SK-N-SH treated with all-trans-retinoic acid at 6 μM for 48 hours (cell line): ENCODE results near the gene NCK2.

Experiments
- BACH2 ChIP-seq: fragments of 250-450 bp; sonication (Bioruptor Pico); IDR thresholded peaks from 2 replicates; pipeline ENCODE4 v1.9.0; 2021; ENCODE audit warnings: mild to moderate bottlenecking, borderline replicate concordance
- CREB5 ChIP-seq: fragments of 250-450 bp; sonication (Bioruptor Pico); IDR thresholded peaks from 2 replicates; pipeline ENCODE4 v1.5.1; 2020; ENCODE audit warnings: low read depth, mild to moderate bottlenecking, moderate library complexity
- ISL1 ChIP-seq: fragments of 250-450 bp; sonication (Bioruptor Pico); IDR thresholded peaks from 2 replicates; pipeline ENCODE4 v2.1.2; 2022; ENCODE audit warnings: mild to moderate bottlenecking, moderate library complexity
- PATZ1 ChIP-seq: fragments of 250-450 bp; sonication (Bioruptor Pico); IDR thresholded peaks from 2 replicates; pipeline ENCODE4 v1.8.0; 2020; ENCODE audit warnings: mild to moderate bottlenecking, moderate library complexity, borderline replicate concordance
- POU6F1 ChIP-seq: fragments of 250-450 bp; sonication (Bioruptor Pico); IDR thresholded peaks from 2 replicates; pipeline ENCODE4 v1.8.0; 2021; ENCODE audit warnings: low read depth, mild to moderate bottlenecking, moderate library complexity, borderline replicate concordance
- RARB ChIP-seq: fragments of 250-450 bp; sonication (Bioruptor Pico); IDR thresholded peaks from 2 replicates; pipeline ENCODE4 v1.8.0; 2021; ENCODE audit warnings: mild to moderate bottlenecking, moderate library complexity
- TCF4 ChIP-seq: fragments of 250-450 bp; sonication (Bioruptor Pico); IDR thresholded peaks from 2 replicates; pipeline ENCODE4 v1.8.0; 2021; ENCODE audit warnings: mild to moderate bottlenecking, moderate library complexity, borderline replicate concordance
- TOX ChIP-seq: fragments of 250-450 bp; sonication (Bioruptor Pico); IDR thresholded peaks from 2 replicates; pipeline ENCODE4 v1.8.0; 2021; ENCODE audit warnings: mild to moderate bottlenecking, moderate library complexity, borderline replicate concordance
- ZFP3 ChIP-seq: fragments of 250-450 bp; sonication (Bioruptor Pico); IDR thresholded peaks from 2 replicates; pipeline ENCODE4 v1.5.0; 2020; ENCODE audit warnings: mild to moderate bottlenecking, moderate library complexity
- ZFP30 ChIP-seq: fragments of 450-650 bp; formaldehyde crosslinking; IDR thresholded peaks from 2 replicates; pipeline ENCODE4 v1.5.0; 2022; ENCODE audit warnings: mild to moderate bottlenecking, moderate library complexity
- ZNF565 ChIP-seq: fragments of 450-650 bp; formaldehyde crosslinking; conservative IDR thresholded peaks from 2 replicates; pipeline ENCODE4 v1.5.0; 2020; ENCODE audit warnings: low read depth, mild to moderate bottlenecking, moderate library complexity
- ZNF8 ChIP-seq: fragments of 450-650 bp; formaldehyde crosslinking; IDR thresholded peaks from 2 replicates; pipeline ENCODE4 v1.5.0; 2020; ENCODE audit warnings: mild to moderate bottlenecking, moderate library complexity

- no peak for TF ChIP-seq TCF4 (CRISPR knock-in tag)
- TF ChIP-seq RARB (CRISPR knock-in tag) = no peak
- no peak for TF ChIP-seq POU6F1
- no peak for TF ChIP-seq ZFP30 (CRISPR knock-in tag)
- TF ChIP-seq ZFP3 (CRISPR knock-in tag) = no peak
- TF ChIP-seq ZNF8 = no peak
- no peak for TF ChIP-seq PATZ1 (CRISPR knock-in tag)
- no peak for TF ChIP-seq ZNF565 (CRISPR knock-in tag)
- TF ChIP-seq ISL1 (CRISPR knock-in tag) = no peak
- no peak for TF ChIP-seq TOX (CRISPR knock-in tag)
- no peak for TF ChIP-seq CREB5 (CRISPR knock-in tag)
- TF ChIP-seq BACH2 = no peak
Measured at GRCh38 chr2:105834931-105835330, 90.2 kb downstream of the NCK2 start.
